Mucosa of gallbladder (tissue), 1 donor: ENCODE results near the gene KRTAP25-1. TPM values are rescaled to one million over a fixed set of nuclear protein-coding genes. Genes with fewer than 3 reads are reported as not detected.

Experiments
- DNase-seq: peaks from one replicate; pipeline ENCODE4 v3.0.0-alpha.2; 2020; ENCODE audit warnings: low spot score
- total RNA-seq: library from RNA; stranded (reverse); gene quantifications from one replicate; pipeline ENCODE4 v1.2.1, GENCODE V29; 2021
- donor health status: DM: no; HTN: no; CAD: no.

KRTAP25-1 gene
- total RNA-seq, 1 donor from 2014 or later = not detected

DNA sequence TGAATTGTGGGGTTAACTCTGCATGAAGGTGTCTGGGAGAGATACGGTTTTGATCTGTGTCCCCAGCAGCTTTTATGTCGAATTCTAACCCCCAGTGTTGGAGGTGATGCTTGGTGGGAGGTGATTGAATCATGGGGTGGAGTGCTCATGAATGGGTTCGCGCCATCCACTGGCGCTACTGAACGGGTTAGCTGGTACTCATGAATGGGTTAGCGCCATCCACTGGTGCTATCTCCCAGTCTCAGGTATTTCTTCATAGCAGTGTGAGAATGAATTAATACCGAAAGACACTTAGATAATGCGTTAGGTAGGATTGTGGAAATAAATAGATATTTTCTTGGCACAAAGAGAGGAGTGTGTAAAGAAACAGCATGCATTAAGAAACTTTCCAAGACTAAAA lies 40.5 kb downstream of the KRTAP25-1 start:
- no peak for DNase-seq

DNA sequence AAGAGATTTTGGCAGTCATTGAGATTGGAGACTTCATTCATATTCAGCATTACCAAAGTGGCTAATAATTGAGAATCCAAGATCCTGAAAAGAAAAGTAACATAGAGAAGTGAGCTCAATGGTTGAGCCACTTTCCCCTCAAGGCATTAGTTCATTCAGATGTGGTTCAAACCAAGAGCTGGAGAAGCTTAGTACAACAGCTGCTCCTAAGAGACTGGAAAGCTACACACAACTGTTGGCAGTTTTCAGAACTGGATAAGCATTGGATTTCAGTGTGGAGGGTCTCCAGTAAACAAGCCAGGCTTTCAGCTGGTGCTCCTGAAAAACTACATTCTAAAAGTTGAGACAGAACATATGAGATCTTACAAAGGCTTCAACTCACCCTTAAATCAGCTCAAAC lies 44.3 kb downstream of the KRTAP25-1 start:
- DNase-seq = no peak

DNA sequence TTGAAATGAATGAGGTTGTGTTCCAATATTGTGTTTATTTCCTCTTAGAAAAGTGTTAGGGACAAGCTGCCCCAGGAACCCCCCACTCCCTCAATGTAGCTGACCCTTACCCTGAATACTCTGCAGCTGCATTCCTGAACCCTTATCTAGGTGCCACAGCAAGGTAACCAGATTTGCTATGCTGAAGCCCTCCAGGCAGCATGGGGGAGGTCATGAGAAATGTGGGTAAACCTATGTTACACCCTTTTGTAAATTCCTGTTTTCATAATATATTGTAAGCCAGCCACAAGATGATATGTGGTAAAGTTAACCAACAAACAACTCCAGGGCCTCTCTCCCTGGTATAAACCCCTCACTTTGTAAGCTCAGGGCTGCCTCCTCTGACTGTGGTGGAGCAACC lies 45.6 kb downstream of the KRTAP25-1 start:
- no peak for DNase-seq

DNA sequence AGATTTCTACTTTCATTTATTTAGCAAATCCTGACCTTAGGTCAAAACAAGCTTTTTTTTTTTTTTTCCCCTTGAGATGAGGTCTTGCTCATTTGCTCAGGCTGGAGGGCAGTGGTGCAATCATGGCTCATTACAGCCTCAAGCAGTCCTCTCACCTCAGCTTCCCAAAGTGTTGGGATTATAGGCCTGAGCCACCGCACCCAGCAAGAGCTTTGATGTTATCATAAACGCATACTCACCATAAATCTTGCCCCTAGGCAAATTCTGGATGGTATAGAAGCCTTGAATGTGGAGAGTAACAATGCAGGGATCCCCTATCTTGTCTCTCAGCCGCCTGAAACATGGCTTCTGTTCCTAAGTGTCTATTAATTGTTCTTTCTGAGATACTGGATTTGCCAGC lies 48.7 kb downstream of the KRTAP25-1 start:
- no peak for DNase-seq

Other genes with a start within 250 kb of the KRTAP25-1 start
- gene CLDN17, start 122.7 kb downstream of the KRTAP25-1 start, total RNA-seq = not detected
- gene CLDN8, start 73.4 kb downstream of the KRTAP25-1 start, total RNA-seq = 0.09 TPM
- gene KRTAP24-1, start 6.6 kb downstream of the KRTAP25-1 start, total RNA-seq = not detected
- not detected for gene KRTAP26-1, start 30.8 kb upstream of the KRTAP25-1 start, total RNA-seq
- gene KRTAP27-1, start 48.2 kb upstream of the KRTAP25-1 start, total RNA-seq = not detected
- not detected for gene KRTAP23-1, start 59.1 kb upstream of the KRTAP25-1 start, total RNA-seq
- not detected for gene KRTAP13-2, start 82.8 kb upstream of the KRTAP25-1 start, total RNA-seq
- not detected for gene KRTAP13-1, start 106.5 kb upstream of the KRTAP25-1 start, total RNA-seq
- gene KRTAP13-3, start 136.4 kb upstream of the KRTAP25-1 start, total RNA-seq = not detected
- gene KRTAP13-4, start 140.7 kb upstream of the KRTAP25-1 start, total RNA-seq = not detected
- not detected for gene KRTAP15-1, start 150.8 kb upstream of the KRTAP25-1 start, total RNA-seq
- not detected for gene KRTAP19-1, start 190.9 kb upstream of the KRTAP25-1 start, total RNA-seq
- not detected for gene KRTAP19-2, start 197.9 kb upstream of the KRTAP25-1 start, total RNA-seq
- not detected for gene KRTAP19-3, start 202.5 kb upstream of the KRTAP25-1 start, total RNA-seq
- gene KRTAP19-4, start 207.7 kb upstream of the KRTAP25-1 start, total RNA-seq = not detected
- gene KRTAP19-5, start 212.6 kb upstream of the KRTAP25-1 start, total RNA-seq = not detected